ENCODE measurements around the gene PDIA5.
A peak's percentile ranks its signal among the peaks of the same experiment; 100 is the strongest.

The PDIA5 gene

DNA sequence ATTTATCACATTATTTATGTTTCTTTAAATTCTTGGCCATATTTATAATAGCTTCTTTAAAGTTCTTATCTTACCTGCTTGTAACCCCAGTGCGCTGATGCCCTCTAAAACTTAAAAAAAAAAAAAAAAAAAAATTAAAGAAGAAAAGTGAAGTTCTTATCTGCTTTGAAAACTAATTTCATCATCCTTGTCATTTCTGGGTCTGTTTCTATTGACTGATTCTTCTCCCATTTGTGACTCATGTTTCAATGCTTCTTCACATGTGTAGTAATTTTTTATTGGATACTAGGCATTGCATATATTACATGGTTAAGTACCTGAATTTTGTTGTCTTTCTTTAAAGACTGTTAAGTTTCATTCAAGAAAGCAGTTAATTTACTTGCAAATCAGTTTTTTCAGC lies 131.5 kb downstream of the PDIA5 start:
- TF ChIP-seq, protein P1, sequence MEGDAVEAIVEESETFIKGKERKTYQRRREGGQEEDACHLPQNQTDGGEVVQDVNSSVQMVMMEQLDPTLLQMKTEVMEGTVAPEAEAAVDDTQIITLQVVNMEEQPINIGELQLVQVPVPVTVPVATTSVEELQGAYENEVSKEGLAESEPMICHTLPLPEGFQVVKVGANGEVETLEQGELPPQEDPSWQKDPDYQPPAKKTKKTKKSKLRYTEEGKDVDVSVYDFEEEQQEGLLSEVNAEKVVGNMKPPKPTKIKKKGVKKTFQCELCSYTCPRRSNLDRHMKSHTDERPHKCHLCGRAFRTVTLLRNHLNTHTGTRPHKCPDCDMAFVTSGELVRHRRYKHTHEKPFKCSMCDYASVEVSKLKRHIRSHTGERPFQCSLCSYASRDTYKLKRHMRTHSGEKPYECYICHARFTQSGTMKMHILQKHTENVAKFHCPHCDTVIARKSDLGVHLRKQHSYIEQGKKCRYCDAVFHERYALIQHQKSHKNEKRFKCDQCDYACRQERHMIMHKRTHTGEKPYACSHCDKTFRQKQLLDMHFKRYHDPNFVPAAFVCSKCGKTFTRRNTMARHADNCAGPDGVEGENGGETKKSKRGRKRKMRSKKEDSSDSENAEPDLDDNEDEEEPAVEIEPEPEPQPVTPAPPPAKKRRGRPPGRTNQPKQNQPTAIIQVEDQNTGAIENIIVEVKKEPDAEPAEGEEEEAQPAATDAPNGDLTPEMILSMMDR (IDR thresholded peaks at IDR 0.05; ENCODE audit: insufficient read depth, low read length, poor library complexity, severe bottlenecking): no peak
- Histone ChIP-seq H3K4me3 (replicated peaks; ENCODE audit: low read depth, low read length) (no peak overlapping the region), H3K27me3 (replicated peaks; ENCODE audit: control insufficient read depth, insufficient read depth, low read length) (no peaks in the 10 kb centered on the region), H3K36me3 (ENCODE audit: control insufficient read depth, insufficient read depth, low read length) (no peaks in the 10 kb centered on the region)
- DNase-seq (ENCODE audit: extremely low read depth, insufficient read length): no peak

DNA sequence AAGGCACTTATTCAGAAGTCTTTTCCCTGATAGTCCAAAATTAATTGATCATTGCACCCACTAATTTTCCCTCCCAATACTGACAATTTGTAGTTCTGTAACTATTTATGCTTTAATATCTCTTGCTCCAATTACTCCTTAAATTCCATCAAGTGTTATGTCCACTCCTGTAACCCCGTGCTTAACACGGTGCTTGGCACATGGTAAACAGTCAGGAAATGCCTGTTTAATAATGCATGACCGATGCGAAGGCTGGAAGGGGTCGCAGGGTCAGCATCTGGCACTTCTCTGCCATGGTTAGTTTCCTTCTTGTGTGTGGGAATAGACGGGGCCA lies 134.4 kb downstream of the PDIA5 start:
- TF ChIP-seq, protein P1 (IDR thresholded peaks at IDR 0.05; ENCODE audit: insufficient read depth, low read length, poor library complexity, severe bottlenecking): no peak
- Histone ChIP-seq H3K27me3 (replicated peaks; ENCODE audit: control insufficient read depth, insufficient read depth, low read length) (no peaks in the 10 kb centered on the region), H3K4me3 (replicated peaks; ENCODE audit: low read depth, low read length) (peak overlapping the region; percentile 93), H3K36me3 (ENCODE audit: control insufficient read depth, insufficient read depth, low read length) (no peaks in the 10 kb centered on the region)
- no peak for DNase-seq (ENCODE audit: extremely low read depth, insufficient read length)

DNA sequence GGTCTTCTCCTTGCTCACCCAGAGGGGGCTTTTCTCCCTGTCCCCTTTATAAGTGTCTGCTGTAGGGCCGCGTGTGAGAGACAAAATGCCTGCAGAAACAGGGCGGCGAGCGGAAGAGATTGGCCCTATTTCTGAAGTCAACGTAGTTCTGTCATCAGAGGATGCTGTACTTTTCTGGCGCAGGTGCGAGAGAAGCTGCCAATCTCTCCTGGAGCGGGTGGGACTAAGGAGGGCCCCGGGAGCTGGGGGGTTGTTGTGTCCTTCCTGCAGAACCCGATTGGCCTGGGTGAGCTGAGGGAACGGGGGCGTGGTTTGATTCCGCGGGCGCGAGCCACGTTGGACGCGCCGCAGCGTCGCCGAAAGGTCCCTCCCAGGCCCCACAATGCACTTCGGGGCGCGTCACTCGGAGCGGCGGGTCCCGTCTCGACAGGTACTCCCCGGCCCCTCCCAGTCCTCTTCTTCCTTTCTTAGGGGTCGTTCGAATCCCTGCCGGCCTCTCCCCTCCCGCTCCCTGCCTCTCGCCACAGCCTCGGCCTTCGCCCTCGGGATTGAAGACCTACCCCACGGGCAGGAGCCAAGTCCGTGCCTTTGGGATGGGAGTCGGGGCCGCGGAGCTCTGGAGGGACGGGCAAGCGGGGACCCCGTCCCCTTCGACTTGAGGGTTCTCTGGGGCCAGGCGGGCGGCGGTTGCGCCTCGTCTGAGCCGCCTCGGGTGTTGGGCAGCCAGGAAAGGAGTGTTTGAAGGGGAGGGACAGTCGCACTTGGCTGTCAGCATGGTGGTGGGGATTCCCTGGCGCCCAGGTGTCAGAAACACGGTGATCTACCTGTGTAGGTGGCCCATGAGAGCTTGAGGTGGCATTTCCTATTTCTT lies 135.0 kb downstream of the PDIA5 start, which contains the start of gene SEC22A:
TSS of gene SEC22A (plus strand) at position 387 of the 871 bp plus-strand sequence. CDS start 7,275 bp downstream, outside the sequence.
- DNase-seq (ENCODE audit: extremely low read depth, insufficient read length): peak; percentile 98
- Histone ChIP-seq H3K27me3 (replicated peaks; ENCODE audit: control insufficient read depth, insufficient read depth, low read length) (no peaks in the 10 kb centered on the region), H3K36me3 (ENCODE audit: control insufficient read depth, insufficient read depth, low read length) (no peaks in the 10 kb centered on the region), H3K4me3 (replicated peaks; ENCODE audit: low read depth, low read length) (peak within 1 kb of the TSS; percentile 93)
- TF ChIP-seq, protein P1 (IDR thresholded peaks at IDR 0.05; ENCODE audit: insufficient read depth, low read length, poor library complexity, severe bottlenecking): no peak

DNA sequence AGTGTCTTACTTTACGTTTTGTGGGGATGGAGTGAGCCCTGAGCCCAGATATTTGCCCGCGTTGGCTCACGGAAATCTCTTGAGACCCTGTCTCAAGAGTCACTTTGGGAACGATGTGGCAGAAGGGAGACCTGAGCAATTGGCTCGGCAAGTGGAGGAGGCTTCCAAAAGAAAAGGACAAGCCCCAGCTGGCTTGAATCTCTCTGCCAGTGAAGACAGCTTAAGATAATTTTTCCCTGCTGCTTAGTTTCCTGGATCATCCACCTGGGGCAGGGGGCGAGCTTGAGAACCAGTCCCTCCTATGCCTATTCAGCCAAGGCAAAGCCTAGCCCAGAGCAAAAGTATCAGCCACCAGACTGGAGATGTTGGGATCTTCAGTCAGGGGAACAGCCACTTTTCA lies 135.6 kb downstream of the PDIA5 start:
- Histone ChIP-seq H3K4me3 (replicated peaks; ENCODE audit: low read depth, low read length) (peak overlapping the region; percentile 93), H3K27me3 (replicated peaks; ENCODE audit: control insufficient read depth, insufficient read depth, low read length) (no peaks in the 10 kb centered on the region), H3K36me3 (ENCODE audit: control insufficient read depth, insufficient read depth, low read length) (no peaks in the 10 kb centered on the region)
- DNase-seq (ENCODE audit: extremely low read depth, insufficient read length): no peak
- TF ChIP-seq, protein P1 (IDR thresholded peaks at IDR 0.05; ENCODE audit: insufficient read depth, low read length, poor library complexity, severe bottlenecking): no peak

All from GM06990 (cell line).